Astrocyte (in vitro differentiated cells and primary cell): ENCODE data around the gene C1D. TPM values are rescaled to one million over a fixed set of nuclear protein-coding genes. Genes with fewer than 3 reads are reported as not detected.

Experiments
- DNase-seq: peaks from one replicate; pipeline ENCODE4 v3.0.0-alpha.2; 2010; ENCODE audit warnings: low read depth
- FAIRE-seq: peaks from 2 replicates; lab custom pipeline; 2011; peaks lifted over from hg19 to GRCh38; lab: Jason Lieb, UNC
- H2AFZ ChIP-seq: 2 replicates; pipeline ENCODE4 v1.6.0; 2012; ENCODE audit warnings: low read depth, low read length, inconsistent platforms
- H3K27ac ChIP-seq: 2 replicates; pipeline ENCODE4 v1.5.1; 2011; ENCODE audit warnings: low read depth, low read length, inconsistent platforms
- H3K27me3 ChIP-seq: 2 replicates; pipeline ENCODE4 v1.6.0; 2011; ENCODE audit warnings: low read length, inconsistent platforms; ENCODE audit not compliant: insufficient read depth
- H3K36me3 ChIP-seq: 2 replicates; pipeline ENCODE4 v1.5.1; 2011; ENCODE audit warnings: low read length, inconsistent platforms; ENCODE audit not compliant: insufficient read depth
- H3K4me1 ChIP-seq: 2 replicates; pipeline ENCODE4 v1.5.1; 2011; ENCODE audit warnings: low read length, inconsistent platforms; ENCODE audit not compliant: insufficient read depth
- H3K4me2 ChIP-seq: 2 replicates; pipeline ENCODE4 v1.6.0; 2012; ENCODE audit warnings: low read length, inconsistent platforms
- H3K4me3 ChIP-seq: 2 replicates; pipeline ENCODE4 v1.5.1; 2011; ENCODE audit warnings: low read depth, mild to moderate bottlenecking, low read length, inconsistent platforms; ENCODE audit not compliant: insufficient read depth
- H3K79me2 ChIP-seq: 2 replicates; pipeline ENCODE4 v1.6.0; 2012; ENCODE audit warnings: mild to moderate bottlenecking, low read length, inconsistent platforms; ENCODE audit not compliant: insufficient read depth
- H3K9ac ChIP-seq: 2 replicates; pipeline ENCODE4 v1.6.0; 2012; ENCODE audit warnings: mild to moderate bottlenecking, low read length, inconsistent platforms
- H3K9me3 ChIP-seq: 2 replicates; pipeline ENCODE4 v1.5.1; 2012; ENCODE audit warnings: low read depth, mild to moderate bottlenecking, low read length, inconsistent platforms; ENCODE audit not compliant: insufficient read depth
- H4K20me1 ChIP-seq: 2 replicates; pipeline ENCODE4 v1.6.0; 2012; ENCODE audit warnings: low read length, inconsistent platforms; ENCODE audit not compliant: insufficient read depth
- H3K27ac Mint-ChIP-seq: one replicate; pipeline ENCODE4 v1.8.0; 2021; ENCODE audit warnings: mild to moderate bottlenecking, mixed read lengths; ENCODE audit not compliant: unreplicated experiment
- H3K27me3 Mint-ChIP-seq: one replicate; pipeline ENCODE4 v1.8.0; 2021; ENCODE audit warnings: low read depth, mixed read lengths; ENCODE audit not compliant: unreplicated experiment
- H3K36me3 Mint-ChIP-seq: one replicate; pipeline ENCODE4 v1.8.0; 2021; ENCODE audit warnings: low read depth, mixed read lengths; ENCODE audit not compliant: unreplicated experiment
- H3K4me1 Mint-ChIP-seq: one replicate; pipeline ENCODE4 v1.8.0; 2021; ENCODE audit warnings: low read depth, mixed read lengths; ENCODE audit not compliant: unreplicated experiment
- H3K4me3 Mint-ChIP-seq: one replicate; pipeline ENCODE4 v1.8.0; 2021; ENCODE audit warnings: mild to moderate bottlenecking, moderate library complexity, mixed read lengths; ENCODE audit not compliant: unreplicated experiment
- H3K9me3 Mint-ChIP-seq: one replicate; pipeline ENCODE4 v1.8.0; 2021; ENCODE audit warnings: mild to moderate bottlenecking, mixed read lengths; ENCODE audit not compliant: unreplicated experiment
- EZH2 ChIP-seq: IDR thresholded peaks from 2 replicates; pipeline ENCODE4 v1.6.1; 2012; ENCODE audit warnings: mild to moderate bottlenecking, low read length, inconsistent platforms; ENCODE audit not compliant: insufficient read depth
- total RNA-seq: library from RNA; stranded (reverse); gene quantifications from 2 replicates; pipeline ENCODE4 v1.2.1, GENCODE V29; 2021
- TF ChIP-seq, protein P1 (sequence below): IDR thresholded peaks from 2 replicates; pipeline ENCODE4 v1.5.1; 2011; ENCODE audit warnings: low read depth, mild to moderate bottlenecking, inconsistent platforms, low read length, moderate library complexity; ENCODE audit not compliant: insufficient read depth

C1D gene
- total RNA-seq, 1 donor from 2014 or later, result 21.8 TPM

DNA sequence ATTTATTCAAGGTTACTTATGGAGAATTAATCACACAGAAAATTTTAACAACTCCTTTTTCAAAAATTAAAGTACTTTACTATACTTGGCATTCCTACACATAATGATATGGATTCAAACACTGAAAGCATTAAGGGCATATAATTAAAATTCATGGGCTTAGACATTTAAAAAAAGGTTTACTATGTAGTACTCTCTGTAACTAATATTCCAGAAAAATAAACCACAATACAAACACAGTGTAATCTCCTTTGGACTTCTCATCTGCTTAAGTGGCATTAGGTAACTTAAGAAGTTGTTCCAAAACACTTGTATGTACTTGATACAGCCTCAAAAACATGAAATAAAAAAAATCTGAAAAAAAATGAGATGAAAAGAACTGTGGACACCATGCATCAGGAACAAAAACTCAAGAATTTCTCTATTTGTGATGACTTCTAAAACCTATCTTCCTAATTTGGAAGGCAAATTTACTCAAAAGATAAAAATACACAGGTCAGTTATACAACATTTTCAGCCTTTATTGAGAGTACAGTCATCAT lies 21.0 kb downstream of the C1D start:
- Histone ChIP-seq H3K36me3 (no peaks in the 10 kb centered on the region), H3K4me3 (no peak overlapping the region), H3K27me3 (no peaks in the 10 kb centered on the region), H3K27ac (no peak overlapping the region), H3K9ac (no peak overlapping the region), H2AFZ (no peak overlapping the region), H3K9me3 (no peaks in the 10 kb centered on the region), H3K79me2 (no peaks in the 10 kb centered on the region), H3K4me2 (no peak overlapping the region), H4K20me1 (no peaks in the 10 kb centered on the region), H3K4me1 (peaks cover 5% of the 10 kb centered on the region)
- no peak overlapping the region for H3K27ac Mint-ChIP-seq
- H3K36me3 Mint-ChIP-seq, result no peaks in the 10 kb centered on the region
- peak overlapping the region; percentile 15 for H3K4me3 Mint-ChIP-seq
- FAIRE-seq (no peak), DNase-seq (no peak)
- no peaks in the 10 kb centered on the region for H3K27me3 Mint-ChIP-seq
- H3K9me3 Mint-ChIP-seq, result no peaks in the 10 kb centered on the region
- peaks cover 18% of the 10 kb centered on the region for H3K4me1 Mint-ChIP-seq
- TF ChIP-seq EZH2, result no peak
- TF ChIP-seq, protein P1, sequence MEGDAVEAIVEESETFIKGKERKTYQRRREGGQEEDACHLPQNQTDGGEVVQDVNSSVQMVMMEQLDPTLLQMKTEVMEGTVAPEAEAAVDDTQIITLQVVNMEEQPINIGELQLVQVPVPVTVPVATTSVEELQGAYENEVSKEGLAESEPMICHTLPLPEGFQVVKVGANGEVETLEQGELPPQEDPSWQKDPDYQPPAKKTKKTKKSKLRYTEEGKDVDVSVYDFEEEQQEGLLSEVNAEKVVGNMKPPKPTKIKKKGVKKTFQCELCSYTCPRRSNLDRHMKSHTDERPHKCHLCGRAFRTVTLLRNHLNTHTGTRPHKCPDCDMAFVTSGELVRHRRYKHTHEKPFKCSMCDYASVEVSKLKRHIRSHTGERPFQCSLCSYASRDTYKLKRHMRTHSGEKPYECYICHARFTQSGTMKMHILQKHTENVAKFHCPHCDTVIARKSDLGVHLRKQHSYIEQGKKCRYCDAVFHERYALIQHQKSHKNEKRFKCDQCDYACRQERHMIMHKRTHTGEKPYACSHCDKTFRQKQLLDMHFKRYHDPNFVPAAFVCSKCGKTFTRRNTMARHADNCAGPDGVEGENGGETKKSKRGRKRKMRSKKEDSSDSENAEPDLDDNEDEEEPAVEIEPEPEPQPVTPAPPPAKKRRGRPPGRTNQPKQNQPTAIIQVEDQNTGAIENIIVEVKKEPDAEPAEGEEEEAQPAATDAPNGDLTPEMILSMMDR, result no peak

DNA sequence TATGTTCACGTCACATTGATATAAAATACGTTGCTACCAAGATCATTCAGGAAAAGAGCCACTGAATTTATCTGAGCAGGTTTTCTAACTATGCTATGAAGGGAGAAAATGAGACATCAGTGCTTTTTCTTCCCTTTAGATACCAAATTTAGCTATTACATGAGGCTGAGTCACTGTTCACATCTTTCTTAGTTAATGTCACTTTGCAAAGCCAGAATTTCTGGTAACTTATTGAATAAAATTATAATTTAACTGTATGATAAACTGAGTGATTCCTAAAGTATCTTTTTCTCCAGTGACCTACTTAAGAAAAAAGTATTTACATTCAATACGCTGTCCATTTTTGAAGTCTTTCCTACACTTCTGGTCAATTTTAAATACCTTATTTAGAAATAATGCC lies 22.7 kb downstream of the C1D start:
- TF ChIP-seq, protein P1, result no peak
- TF ChIP-seq EZH2, result no peak
- Mint-ChIP-seq H3K9me3 (no peaks in the 10 kb centered on the region), H3K27ac (no peak overlapping the region), H3K36me3 (no peaks in the 10 kb centered on the region), H3K4me1 (peaks cover 18% of the 10 kb centered on the region), H3K4me3 (no peak overlapping the region), H3K27me3 (no peaks in the 10 kb centered on the region)
- DNase-seq (peak; percentile 27), FAIRE-seq (no peak)
- Histone ChIP-seq H3K79me2 (no peaks in the 10 kb centered on the region), H3K9ac (no peak overlapping the region), H3K27ac (no peak overlapping the region), H3K4me3 (no peak overlapping the region), H3K4me1 (peaks cover 5% of the 10 kb centered on the region), H3K9me3 (no peaks in the 10 kb centered on the region), H3K36me3 (no peaks in the 10 kb centered on the region), H4K20me1 (no peaks in the 10 kb centered on the region), H2AFZ (no peak overlapping the region), H3K4me2 (peak overlapping the region; percentile 16), H3K27me3 (no peaks in the 10 kb centered on the region)

DNA sequence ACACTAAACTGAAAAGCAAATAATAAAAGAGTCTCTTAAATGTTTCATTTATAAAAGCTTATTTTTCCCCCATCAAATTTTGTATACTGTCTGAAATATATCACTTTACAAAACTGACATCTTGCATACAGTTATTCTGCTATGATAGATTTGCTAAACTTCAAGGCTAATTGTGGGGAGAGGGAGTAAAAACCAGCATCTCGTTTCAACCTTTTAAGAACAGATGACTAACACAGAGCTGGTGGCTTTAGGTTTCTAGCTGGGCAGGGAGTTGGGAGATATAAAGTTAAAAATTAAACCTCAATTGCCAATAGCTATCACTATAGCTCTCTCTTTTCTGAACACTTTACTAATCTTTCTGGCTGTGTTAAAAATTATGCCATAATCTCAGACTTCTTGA lies 23.5 kb downstream of the C1D start:
- DNase-seq, result no peak
- Mint-ChIP-seq H3K36me3 (no peaks in the 10 kb centered on the region), H3K9me3 (no peaks in the 10 kb centered on the region), H3K4me3 (no peak overlapping the region), H3K27ac (no peak overlapping the region), H3K4me1 (peaks cover 18% of the 10 kb centered on the region), H3K27me3 (no peaks in the 10 kb centered on the region)
- H3K27ac ChIP-seq, result no peak overlapping the region
- TF ChIP-seq, protein P1, result no peak
- no peak for TF ChIP-seq EZH2
- H3K4me3 ChIP-seq, result no peak overlapping the region
- no peak overlapping the region for H3K9ac ChIP-seq
- peaks cover 5% of the 10 kb centered on the region for H3K4me1 ChIP-seq
- no peaks in the 10 kb centered on the region for H3K9me3 ChIP-seq
- no peaks in the 10 kb centered on the region for H3K27me3 ChIP-seq
- FAIRE-seq, result no peak
- no peak overlapping the region for H3K4me2 ChIP-seq
- H3K79me2 ChIP-seq, result no peaks in the 10 kb centered on the region
- no peaks in the 10 kb centered on the region for H3K36me3 ChIP-seq
- H4K20me1 ChIP-seq, result no peaks in the 10 kb centered on the region
- H2AFZ ChIP-seq, result no peak overlapping the region
